GM18907 (cell line): Measurements from ENCODE around the gene TPK1.

ENCODE experiments used
- ATAC-seq: cut with Tn5 transposase; IDR thresholded peaks from one replicate; pipeline ENCODE4 v1.9.1; 2021; ENCODE audit warnings: mild to moderate bottlenecking, moderate library complexity; ENCODE audit not compliant: unreplicated experiment

TPK1 gene

GRCh38 chr7:144835652-144836544 lies at the start of gene TPK1:
Gene TPK1 (minus strand): TSS chr7:144836053. CDS start chr7:144835602, 451 bp downstream.
- ATAC-seq, result peak; percentile 92

GRCh38 chr7:144885478-144885877 lies 49.6 kb upstream of the TPK1 start:
- no peak for ATAC-seq

GRCh38 chr7:144884896-144885295 lies 49.0 kb upstream of the TPK1 start:
- ATAC-seq, result no peak

GRCh38 chr7:144873316-144873845 lies 37.5 kb upstream of the TPK1 start:
- ATAC-seq, result no peak

- no peak for ATAC-seq
Measured at GRCh38 chr7:144869082-144869481, 33.2 kb upstream of the TPK1 start.

GRCh38 chr7:144866189-144866588 lies 30.3 kb upstream of the TPK1 start:
- ATAC-seq, result peak; percentile 88

GRCh38 chr7:144863320-144863647 lies 27.4 kb upstream of the TPK1 start:
- ATAC-seq, result no peak

GRCh38 chr7:144862612-144863319 lies 26.9 kb upstream of the TPK1 start:
- no peak for ATAC-seq

- ATAC-seq, result no peak
Measured at GRCh38 chr7:144859739-144860138, 23.9 kb upstream of the TPK1 start.

- no peak for ATAC-seq
Measured at GRCh38 chr7:144857463-144857862, 21.6 kb upstream of the TPK1 start.

GRCh38 chr7:144854839-144855424 lies 19.1 kb upstream of the TPK1 start:
- no peak for ATAC-seq

- no peak for ATAC-seq
Measured at GRCh38 chr7:144853542-144853941, 17.7 kb upstream of the TPK1 start.

GRCh38 chr7:144848078-144848477 lies 12.2 kb upstream of the TPK1 start:
- ATAC-seq, result no peak

GRCh38 chr7:144842377-144842851 lies 6.6 kb upstream of the TPK1 start:
- peak; percentile 96 for ATAC-seq

GRCh38 chr7:144836545-144836842 lies 641 bp upstream of the TPK1 start:
- ATAC-seq, result no peak

- peak; percentile 45 for ATAC-seq
Measured at GRCh38 chr7:144835155-144835611, 670 bp downstream of the TPK1 start.

- ATAC-seq, result peak; percentile 43
Measured at GRCh38 chr7:144834641-144835144, 1.2 kb downstream of the TPK1 start.

- ATAC-seq, result no peak
Measured at GRCh38 chr7:144830811-144831210, 5.0 kb downstream of the TPK1 start.

- no peak for ATAC-seq
Measured at GRCh38 chr7:144830024-144830785, 5.6 kb downstream of the TPK1 start.

GRCh38 chr7:144827621-144828020 lies 8.2 kb downstream of the TPK1 start:
- no peak for ATAC-seq

GRCh38 chr7:144826208-144826607 lies 9.6 kb downstream of the TPK1 start:
- ATAC-seq, result no peak
